ENCODE data around the gene GNB3.
"Not testable (repeated sequence)": the region's sequence is repeated elsewhere in the genome, so short reads cannot be mapped to it uniquely, and the experiment has no call there.

The GNB3 gene

DNA sequence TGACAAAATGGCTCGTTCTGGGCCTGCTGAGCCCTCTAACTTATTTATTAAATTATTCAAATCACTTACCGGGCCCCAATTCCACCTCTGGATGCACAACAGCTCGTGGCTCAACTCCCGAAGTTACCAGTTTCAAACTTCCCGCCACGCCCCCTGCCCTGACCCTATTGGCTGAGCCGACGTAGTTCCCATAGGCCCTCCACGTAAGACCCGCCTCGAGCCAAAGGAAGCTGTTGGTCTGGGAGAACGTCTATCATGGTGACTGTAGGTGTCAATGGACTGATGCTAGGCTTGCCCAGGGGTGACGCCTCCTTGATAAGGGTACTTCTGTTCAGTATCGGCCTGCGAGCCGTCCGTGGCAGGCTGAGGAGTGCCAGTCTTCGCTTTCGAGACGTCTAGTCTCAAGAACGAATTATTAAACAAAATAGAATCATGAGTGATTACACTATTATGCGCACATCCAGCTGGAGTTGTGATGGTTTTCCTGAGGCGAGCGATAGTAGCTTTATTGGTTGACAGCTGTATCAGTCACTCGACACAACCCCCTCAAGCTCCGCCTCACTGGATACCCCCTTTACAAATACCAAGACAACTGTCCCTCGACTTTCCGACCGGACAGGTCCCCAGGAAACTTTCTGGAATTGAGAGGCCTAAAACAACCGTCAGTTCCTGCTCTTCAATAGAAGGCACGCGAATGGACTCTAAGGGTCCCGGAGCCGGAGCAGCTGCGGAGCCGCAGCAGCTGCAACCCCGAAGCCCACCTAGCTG, 10.6 kb downstream of the GNB3 start, which contains the start of gene CDCA3:
Gene CDCA3 (minus strand): TSS at position 134 of the 768 bp plus-strand sequence. CDS start 334 bp downstream, outside the sequence.
- Mint-ChIP-seq H3K4me3 (peak within 1 kb of the TSS; percentile 84), H3K27me3 (no peaks in the 10 kb centered on the region), H3K36me3 (peaks cover 46% of the 10 kb centered on the region), H3K9me3 (no peaks in the 10 kb centered on the region), H3K4me1 (peaks cover 55% of the 10 kb centered on the region), H3K27ac (peak within 1 kb of the TSS; percentile 100)
- CTCF ChIA-PET, result interaction anchor here (1.0 to 6.2 kb wide), 8 partner anchors 15 to 97 kb away, joined by 3 to 38 read pairs (median 5); partner anchors contain the start of gene SPSB2
- DNase-seq, result peak; percentile 97

- peak; percentile 99 for DNase-seq
- Mint-ChIP-seq H3K27ac (peak within 1 kb of the TSS; percentile 100), H3K4me1 (peaks cover 55% of the 10 kb centered on the region), H3K27me3 (no peaks in the 10 kb centered on the region), H3K4me3 (peak within 1 kb of the TSS; percentile 84), H3K36me3 (peaks cover 50% of the 10 kb centered on the region), H3K9me3 (no peaks in the 10 kb centered on the region)
- CTCF ChIA-PET, result interaction anchor here (0.6 to 6.2 kb wide), 13 partner anchors 13 to 98 kb away, joined by 3 to 38 read pairs (median 4); partner anchors contain the start of gene SPSB2
Measured at GRCh38 chr12:6851921-6852650, 11.4 kb downstream of the GNB3 start, which contains the start of gene USP5. Gene USP5, plus strand, starts transcription at chr12:6852150. Its CDS starts 30 bp downstream, at chr12:6852180.

- H3K27me3 Mint-ChIP-seq, result no peaks in the 10 kb centered on the region
- H3K4me3 Mint-ChIP-seq, result peak overlapping the region; percentile 84
- peak; percentile 84 for DNase-seq
- peaks cover 50% of the 10 kb centered on the region for H3K36me3 Mint-ChIP-seq
- peaks cover 48% of the 10 kb centered on the region for H3K4me1 Mint-ChIP-seq
- no peaks in the 10 kb centered on the region for H3K9me3 Mint-ChIP-seq
- CTCF ChIA-PET, result interaction anchor here (0.6 to 6.2 kb wide), 12 partner anchors 12 to 311 kb away, joined by 3 to 38 read pairs (median 4); partner anchors contain the start of genes SPSB2 and TPI1
- peak overlapping the region; percentile 100 for H3K27ac Mint-ChIP-seq
Measured at GRCh38 chr12:6852651-6853354, 12.1 kb downstream of the GNB3 start.

DNA sequence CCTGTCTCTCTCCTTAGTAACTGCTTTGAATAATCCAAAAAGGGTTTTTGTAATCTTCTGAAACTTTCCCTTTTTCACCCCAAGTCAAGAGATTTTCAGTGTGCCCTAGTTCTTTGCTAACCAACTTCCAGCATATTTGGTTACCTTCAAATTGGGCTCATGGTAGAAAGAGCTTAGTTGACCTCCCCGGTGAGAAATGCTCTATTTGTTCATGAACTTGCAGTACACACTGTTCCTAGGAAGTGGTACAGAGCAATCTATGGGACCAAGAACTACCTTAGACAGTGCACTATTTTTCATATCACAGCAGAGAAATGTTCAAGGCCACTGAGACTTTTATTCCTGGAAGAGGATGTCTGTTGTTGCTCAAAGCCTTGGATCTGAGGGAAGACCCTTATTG, 12.9 kb downstream of the GNB3 start:
- CTCF ChIA-PET, result interaction anchor here (0.9 to 6.2 kb wide), 8 partner anchors 10 to 310 kb away, joined by 3 to 38 read pairs (median 6); partner anchors contain the start of genes SPSB2 and TPI1
- Mint-ChIP-seq H3K36me3 (peaks cover 48% of the 10 kb centered on the region), H3K27ac (peak overlapping the region; percentile 100), H3K27me3 (no peaks in the 10 kb centered on the region), H3K4me1 (peaks cover 43% of the 10 kb centered on the region), H3K9me3 (no peaks in the 10 kb centered on the region), H3K4me3 (peak overlapping the region; percentile 84)
- DNase-seq, result no peak

GRCh38 chr12:6854036-6854435, 13.3 kb downstream of the GNB3 start:
- no peak for DNase-seq
- H3K4me1 Mint-ChIP-seq, result peaks cover 40% of the 10 kb centered on the region
- H3K27ac Mint-ChIP-seq, result peak overlapping the region; percentile 100
- CTCF ChIA-PET, result interaction anchor here (1.2 to 4.3 kb wide), 4 partner anchors 10 to 19 kb away, joined by 3 to 29 read pairs (median 8); partner anchors contain the start of genes SPSB2 and TPI1
- H3K36me3 Mint-ChIP-seq, result peaks cover 47% of the 10 kb centered on the region
- H3K27me3 Mint-ChIP-seq, result no peaks in the 10 kb centered on the region
- no peaks in the 10 kb centered on the region for H3K9me3 Mint-ChIP-seq
- peak overlapping the region; percentile 84 for H3K4me3 Mint-ChIP-seq

- H3K27me3 Mint-ChIP-seq, result no peaks in the 10 kb centered on the region
- CTCF ChIA-PET, result no interaction called here
- H3K36me3 Mint-ChIP-seq, result peaks cover 43% of the 10 kb centered on the region
- H3K4me1 Mint-ChIP-seq, result peaks cover 27% of the 10 kb centered on the region
- H3K4me3 Mint-ChIP-seq, result no peak overlapping the region
- H3K9me3 Mint-ChIP-seq, result no peaks in the 10 kb centered on the region
- no peak for DNase-seq
- no peak overlapping the region for H3K27ac Mint-ChIP-seq
Measured at GRCh38 chr12:6855322-6855721, 14.6 kb downstream of the GNB3 start.

DNA sequence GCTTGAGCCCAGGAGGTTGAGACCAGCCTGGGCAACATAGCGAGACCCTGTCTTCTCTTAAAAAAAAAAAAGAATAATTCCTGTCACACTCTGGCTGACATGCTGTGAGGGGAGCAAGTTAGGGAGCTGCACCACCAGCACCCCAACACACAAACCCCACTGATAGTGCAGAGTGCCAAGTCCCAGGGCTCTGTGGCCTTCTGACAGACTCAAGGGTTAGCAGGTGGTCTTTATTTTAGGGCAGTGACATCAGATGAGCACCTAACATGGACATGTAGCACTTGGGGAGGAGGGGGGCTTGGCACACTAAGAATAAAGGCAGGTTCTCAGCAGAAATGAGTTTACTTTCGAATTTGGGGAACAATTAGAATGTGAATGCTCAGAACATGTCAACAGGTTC, 18.1 kb downstream of the GNB3 start:
- DNase-seq, result no peak
- no peaks in the 10 kb centered on the region for H3K27me3 Mint-ChIP-seq
- H3K36me3 Mint-ChIP-seq, result peaks cover 64% of the 10 kb centered on the region
- peaks cover 13% of the 10 kb centered on the region for H3K4me1 Mint-ChIP-seq
- H3K9me3 Mint-ChIP-seq, result no peaks in the 10 kb centered on the region
- CTCF ChIA-PET, result no interaction called here
- no peak overlapping the region for H3K4me3 Mint-ChIP-seq
- no peak overlapping the region for H3K27ac Mint-ChIP-seq

DNA sequence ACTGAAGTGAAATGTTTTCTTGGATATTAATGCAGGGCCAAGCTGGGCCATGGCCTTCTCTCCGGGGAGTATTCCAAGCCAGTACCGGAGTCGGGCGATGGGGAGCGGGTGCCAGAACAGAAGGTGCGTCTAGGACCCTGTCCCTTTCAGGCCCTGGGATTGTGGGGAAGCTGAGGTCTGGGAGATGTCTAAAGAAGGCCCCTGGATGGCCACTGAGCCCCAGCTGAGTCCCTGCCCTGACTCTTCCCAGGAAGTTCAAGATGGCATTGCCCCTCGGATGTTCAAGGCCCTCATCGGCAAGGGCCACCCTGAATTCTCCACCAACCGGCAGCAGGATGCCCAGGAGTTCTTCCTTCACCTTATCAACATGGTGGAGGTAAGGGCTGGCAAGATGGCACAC, 19.4 kb downstream of the GNB3 start:
- CTCF ChIA-PET, result no interaction called here
- no peaks in the 10 kb centered on the region for H3K27me3 Mint-ChIP-seq

DNA sequence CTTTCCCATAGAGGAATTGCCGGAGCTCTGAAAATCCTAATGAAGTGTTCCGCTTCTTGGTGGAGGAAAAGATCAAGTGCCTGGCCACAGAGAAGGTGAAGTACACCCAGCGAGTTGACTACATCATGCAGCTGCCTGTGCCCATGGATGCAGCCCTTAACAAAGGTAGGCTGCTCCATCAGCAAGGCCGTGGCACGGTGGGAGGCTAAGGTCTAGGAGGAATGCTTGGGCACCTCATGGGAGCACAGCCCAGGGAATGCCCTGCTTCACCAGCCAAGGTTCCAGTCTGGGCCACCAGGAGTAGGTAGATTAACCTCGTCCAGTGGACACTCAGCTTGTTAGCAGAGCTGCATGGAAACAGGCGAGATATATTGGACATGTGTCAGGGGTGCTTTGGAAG, 20.2 kb downstream of the GNB3 start:
- no peak overlapping the region for H3K27ac Mint-ChIP-seq
- H3K9me3 Mint-ChIP-seq, result no peaks in the 10 kb centered on the region
- CTCF ChIA-PET, result interaction anchor here (1.1 kb wide), 1 partner anchor 12 kb away, joined by 4 read pairs; the partner anchor contains the start of gene SPSB2
- no peak for DNase-seq
- H3K4me3 Mint-ChIP-seq, result no peak overlapping the region
- H3K27me3 Mint-ChIP-seq, result no peaks in the 10 kb centered on the region
- H3K36me3 Mint-ChIP-seq, result peaks cover 73% of the 10 kb centered on the region
- H3K4me1 Mint-ChIP-seq, result no peaks in the 10 kb centered on the region

More for the DNA sequence above, 19.4 kb downstream of the GNB3 start:
- Mint-ChIP-seq H3K9me3 (no peaks in the 10 kb centered on the region), H3K4me1 (peaks cover under 1% of the 10 kb centered on the region), H3K27ac (no peak overlapping the region), H3K36me3 (peaks cover 70% of the 10 kb centered on the region), H3K4me3 (no peak overlapping the region)
- DNase-seq, result no peak

DNA sequence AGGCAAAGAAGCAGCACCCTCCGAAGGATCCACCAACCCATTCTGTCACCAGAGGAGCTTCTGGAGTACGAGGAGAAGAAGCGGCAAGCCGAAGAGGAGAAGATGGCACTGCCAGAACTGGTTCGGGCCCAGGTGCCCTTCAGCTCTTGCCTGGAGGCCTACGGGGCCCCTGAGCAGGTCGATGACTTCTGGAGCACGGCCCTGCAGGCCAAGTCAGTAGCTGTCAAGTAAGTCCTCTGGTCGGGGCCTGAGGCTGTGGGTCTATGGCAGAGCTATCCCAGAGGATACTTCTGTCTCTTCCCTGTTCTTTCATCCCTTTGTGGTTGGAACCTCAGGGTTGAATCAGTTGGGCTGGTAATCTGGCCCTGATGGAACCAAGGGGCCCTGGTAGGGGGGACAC, 20.7 kb downstream of the GNB3 start:
- Mint-ChIP-seq H3K4me3 (no peak overlapping the region), H3K27me3 (no peaks in the 10 kb centered on the region), H3K27ac (no peak overlapping the region), H3K36me3 (peaks cover 68% of the 10 kb centered on the region), H3K9me3 (no peaks in the 10 kb centered on the region), H3K4me1 (peaks cover under 1% of the 10 kb centered on the region)
- CTCF ChIA-PET, result interaction anchor here (1.1 kb wide), 1 partner anchor 11 kb away, joined by 4 read pairs; the partner anchor contains the start of gene SPSB2
- no peak for DNase-seq

DNA sequence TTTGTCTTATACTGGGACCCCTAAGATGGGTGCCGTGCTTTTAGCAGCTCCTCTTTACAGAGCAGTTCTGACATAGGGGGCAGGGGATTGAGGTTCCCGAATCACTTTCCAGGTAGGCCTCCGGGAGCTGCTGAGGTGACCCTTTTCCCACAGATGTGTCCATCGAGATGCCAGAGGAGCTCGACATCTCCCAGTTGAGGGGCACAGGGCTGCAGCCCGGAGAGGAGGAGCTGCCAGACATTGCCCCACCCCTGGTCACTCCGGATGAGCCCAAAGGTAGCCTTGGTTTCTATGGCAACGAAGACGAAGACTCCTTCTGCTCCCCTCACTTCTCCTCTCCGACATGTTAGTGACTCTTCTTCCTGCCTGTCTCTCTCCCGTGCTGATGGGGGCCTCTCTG, 22.3 kb downstream of the GNB3 start:
- Mint-ChIP-seq H3K4me1 (peaks cover 10% of the 10 kb centered on the region), H3K36me3 (peaks cover 59% of the 10 kb centered on the region), H3K9me3 (no peaks in the 10 kb centered on the region), H3K27ac (no peak overlapping the region), H3K27me3 (no peaks in the 10 kb centered on the region), H3K4me3 (no peak overlapping the region)
- CTCF ChIA-PET, result no interaction called here
- DNase-seq, result no peak

DNA sequence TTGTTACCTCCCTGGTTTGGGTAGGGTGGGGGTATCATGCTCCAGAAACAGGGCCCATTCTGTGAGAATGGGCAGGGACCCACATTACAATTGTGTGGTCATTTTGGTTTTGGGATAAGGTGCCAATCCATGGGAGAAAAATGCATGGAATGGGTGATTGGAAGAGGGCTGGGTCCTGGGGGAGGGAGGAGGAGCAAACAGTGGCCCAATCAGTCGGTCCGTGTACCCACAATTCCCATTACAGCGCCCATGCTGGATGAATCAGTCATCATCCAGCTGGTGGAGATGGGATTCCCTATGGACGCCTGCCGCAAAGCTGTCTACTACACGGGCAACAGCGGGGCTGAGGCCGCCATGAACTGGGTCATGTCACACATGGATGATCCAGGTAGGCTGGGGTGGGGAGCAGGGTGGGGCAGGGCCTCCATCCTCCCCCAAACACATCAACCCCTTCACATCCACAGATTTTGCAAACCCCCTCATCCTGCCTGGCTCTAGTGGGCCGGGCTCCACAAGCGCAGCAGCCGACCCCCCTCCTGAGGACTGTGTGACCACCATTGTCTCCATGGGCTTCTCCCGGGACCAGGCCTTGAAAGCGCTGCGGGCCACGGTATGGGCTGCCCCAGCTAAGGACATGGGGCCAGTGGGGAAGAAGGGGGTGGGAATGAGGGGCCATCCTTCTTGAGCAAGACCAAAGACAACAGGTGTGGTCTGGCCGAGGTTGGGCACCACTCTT, 23.0 kb downstream of the GNB3 start:
- Mint-ChIP-seq H3K9me3 (no peaks in the 10 kb centered on the region), H3K4me3 (no peak overlapping the region), H3K27ac (no peak overlapping the region), H3K4me1 (peaks cover 17% of the 10 kb centered on the region), H3K27me3 (no peaks in the 10 kb centered on the region), H3K36me3 (peaks cover 64% of the 10 kb centered on the region)
- CTCF ChIA-PET, result no interaction called here
- no peak for DNase-seq

GRCh38 chr12:6865307-6865706, 24.6 kb downstream of the GNB3 start:
- CTCF ChIA-PET, result interaction anchor here (0.6 to 3.3 kb wide), 3 partner anchors 12 to 55 kb away, joined by 3 to 9 read pairs (median 4); partner anchors contain the start of gene USP5
- Mint-ChIP-seq H3K36me3 (peaks cover 72% of the 10 kb centered on the region), H3K4me1 (peaks cover 32% of the 10 kb centered on the region), H3K27ac (peak overlapping the region; percentile 17), H3K4me3 (peak overlapping the region; percentile 18)
- H3K9me3 Mint-ChIP-seq, H3K27me3 Mint-ChIP-seq, DNase-seq: not testable (repeated sequence)

All from activated naive CD4-positive, alpha-beta T cell treated with anti-CD3 and anti-CD28 coated beads, Interleukin-2, amount 10 ng/mL, durations not matched to agents 7 days and 5 days (primary cell).